HG02981 (cell line): Measurements from ENCODE around the gene GRAMD4.

ENCODE experiments used
- ATAC-seq: cut with Tn5 transposase; IDR thresholded peaks from one replicate; pipeline ENCODE4 v1.9.1; 2021; ENCODE audit warnings: mild to moderate bottlenecking, moderate library complexity; ENCODE audit not compliant: unreplicated experiment

GRAMD4 gene

DNA sequence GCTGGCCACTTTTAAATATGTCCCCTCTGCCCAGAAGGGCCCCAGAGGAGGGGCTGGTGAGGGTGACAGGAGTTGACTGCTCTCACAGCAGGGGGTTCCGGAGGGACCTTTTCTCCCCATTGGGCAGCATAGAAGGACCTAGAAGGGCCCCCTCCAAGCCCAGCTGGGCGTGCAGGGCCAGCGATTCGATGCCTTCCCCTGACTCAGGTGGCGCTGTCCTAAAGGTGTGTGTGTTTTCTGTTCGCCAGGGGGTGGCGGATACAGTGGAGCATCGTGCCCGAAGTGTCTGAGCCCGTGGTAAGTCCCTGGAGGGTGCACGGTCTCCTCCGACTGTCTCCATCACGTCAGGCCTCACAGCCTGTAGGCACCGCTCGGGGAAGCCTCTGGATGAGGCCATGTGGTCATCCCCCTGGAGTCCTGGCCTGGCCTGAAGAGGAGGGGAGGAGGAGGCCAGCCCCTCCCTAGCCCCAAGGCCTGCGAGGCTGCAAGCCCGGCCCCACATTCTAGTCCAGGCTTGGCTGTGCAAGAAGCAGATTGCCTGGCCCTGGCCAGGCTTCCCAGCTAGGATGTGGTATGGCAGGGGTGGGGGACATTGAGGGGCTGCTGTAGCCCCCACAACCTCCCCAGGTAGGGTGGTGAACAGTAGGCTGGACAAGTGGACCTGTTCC is 46.5 kb downstream of the GRAMD4 start:
- ATAC-seq, result no peak

DNA sequence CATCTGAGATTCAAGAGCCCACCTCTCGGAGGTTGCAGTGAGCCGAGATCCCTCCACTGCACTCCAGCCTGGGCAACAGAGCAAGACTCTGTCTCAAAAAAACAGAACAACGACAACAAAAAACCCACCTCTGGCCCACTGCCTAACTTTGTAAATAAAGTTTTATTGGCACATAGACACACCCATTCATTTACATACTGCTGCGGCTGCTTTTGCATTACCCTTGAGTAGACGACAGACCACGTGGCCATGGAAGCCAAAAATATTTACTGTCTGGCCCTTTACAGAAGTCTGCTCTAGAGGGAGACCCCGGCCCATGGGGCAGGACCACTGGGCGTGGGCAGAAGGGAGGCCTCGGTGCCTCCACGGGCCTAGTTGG is 47.0 kb downstream of the GRAMD4 start:
- ATAC-seq, result no peak

DNA sequence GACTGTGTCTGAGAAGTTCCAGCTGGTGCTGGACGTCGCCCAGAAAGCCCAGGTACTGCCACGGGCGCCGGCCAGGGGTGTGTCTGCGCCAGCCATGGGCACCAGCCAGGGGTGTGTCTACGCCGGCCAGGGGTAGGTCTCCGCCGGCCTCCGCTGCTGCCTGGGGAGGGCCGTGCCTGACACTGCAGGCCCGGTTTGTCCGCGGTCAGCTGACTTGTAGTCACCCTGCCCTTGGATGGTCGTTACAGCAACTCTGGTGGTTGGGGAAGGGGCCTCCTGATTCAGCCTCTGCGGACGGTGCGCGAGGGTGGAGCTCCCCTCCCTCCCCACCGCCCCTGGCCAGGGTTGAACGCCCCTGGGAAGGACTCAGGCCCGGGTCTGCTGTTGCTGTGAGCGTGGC is 47.9 kb downstream of the GRAMD4 start:
- no peak for ATAC-seq

DNA sequence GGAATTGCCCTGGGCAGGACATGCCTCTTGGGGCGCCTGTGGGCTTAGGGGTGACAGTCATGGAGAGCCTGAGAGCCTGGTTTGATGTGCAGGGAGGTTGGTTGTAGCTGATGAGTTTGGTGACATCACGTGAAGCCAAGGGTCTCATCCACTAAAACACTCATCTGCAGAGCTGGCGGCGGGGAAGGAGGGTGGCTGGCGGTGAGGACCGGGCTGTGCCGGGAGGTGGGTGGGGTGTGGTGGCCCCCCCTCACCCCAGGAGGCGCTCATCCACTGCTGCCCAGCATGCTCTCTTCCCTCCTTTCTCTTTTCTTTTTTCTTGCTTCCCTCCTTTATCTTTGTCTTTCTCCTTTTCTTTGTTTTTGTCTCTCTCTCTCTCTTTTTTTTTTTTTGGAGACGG is 49.0 kb downstream of the GRAMD4 start:
- no peak for ATAC-seq

DNA sequence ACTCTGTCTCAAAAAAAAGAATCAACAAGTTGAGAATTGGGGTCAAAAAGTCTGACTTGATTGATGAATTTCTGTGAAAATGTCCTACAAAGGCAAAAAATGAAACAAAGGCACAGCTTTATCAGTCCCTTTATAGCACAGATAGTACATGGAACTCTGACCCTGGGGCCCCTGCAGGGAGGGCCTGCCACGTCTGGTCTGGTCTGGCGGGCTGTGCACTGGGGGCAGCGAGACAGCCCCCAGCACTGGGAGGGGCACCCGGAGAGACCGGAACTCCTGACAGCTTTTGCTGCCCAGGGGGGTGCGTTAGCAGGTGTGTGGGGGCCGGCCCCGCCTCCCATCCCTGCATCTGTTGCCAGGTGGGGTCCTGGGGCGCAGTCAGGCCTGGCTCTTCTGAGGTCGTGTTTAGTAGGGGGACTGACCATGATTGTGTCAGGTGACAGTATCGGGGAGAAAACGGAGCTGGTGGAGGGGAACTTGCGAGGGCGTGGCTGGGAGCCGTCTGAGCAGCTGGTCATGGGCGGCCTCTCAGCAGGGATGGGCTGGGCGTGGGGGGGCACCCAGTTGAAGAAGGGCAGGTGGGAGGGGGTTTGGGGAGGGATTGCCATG is 51.7 kb downstream of the GRAMD4 start:
- ATAC-seq, result no peak

DNA sequence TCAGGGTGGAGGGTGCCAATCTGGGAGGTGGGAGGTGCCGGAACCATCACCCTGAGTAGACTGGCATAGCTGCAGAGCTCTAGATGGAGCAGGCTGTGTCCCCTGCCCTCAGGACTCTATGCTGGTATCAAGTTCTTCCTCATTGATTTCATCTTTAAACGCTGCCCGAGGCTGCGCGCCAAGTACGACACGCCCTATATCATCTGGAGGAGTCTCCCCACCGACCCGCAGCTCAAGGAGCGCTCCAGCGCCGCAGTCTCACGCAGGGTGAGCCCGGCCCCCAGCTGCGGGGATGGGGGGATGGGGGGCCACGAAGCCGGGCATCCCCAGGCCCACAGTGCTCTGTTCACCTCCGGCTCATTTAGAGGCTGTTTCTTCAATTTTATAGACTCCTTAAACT is 52.5 kb downstream of the GRAMD4 start:
- no peak for ATAC-seq

DNA sequence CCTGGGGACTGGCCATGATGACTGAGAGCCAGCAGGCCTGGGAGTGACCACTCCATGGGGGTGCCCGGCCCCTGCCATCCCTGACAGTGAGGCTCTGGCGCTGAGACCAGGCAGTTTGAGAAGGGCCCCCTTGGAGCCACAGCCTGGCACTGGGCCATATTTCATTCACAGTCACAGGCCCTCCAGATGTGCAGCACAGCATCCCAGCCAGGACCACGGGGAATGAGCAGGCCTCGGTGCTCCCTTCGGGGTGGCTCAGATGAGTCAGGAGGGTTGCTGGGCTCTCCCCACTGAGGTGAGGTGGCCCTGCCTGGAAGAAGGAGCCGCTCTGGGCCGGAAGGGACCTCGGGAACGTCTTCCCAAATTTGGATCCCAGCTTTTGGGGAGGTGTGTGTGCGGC is 53.0 kb downstream of the GRAMD4 start:
- no peak for ATAC-seq

DNA sequence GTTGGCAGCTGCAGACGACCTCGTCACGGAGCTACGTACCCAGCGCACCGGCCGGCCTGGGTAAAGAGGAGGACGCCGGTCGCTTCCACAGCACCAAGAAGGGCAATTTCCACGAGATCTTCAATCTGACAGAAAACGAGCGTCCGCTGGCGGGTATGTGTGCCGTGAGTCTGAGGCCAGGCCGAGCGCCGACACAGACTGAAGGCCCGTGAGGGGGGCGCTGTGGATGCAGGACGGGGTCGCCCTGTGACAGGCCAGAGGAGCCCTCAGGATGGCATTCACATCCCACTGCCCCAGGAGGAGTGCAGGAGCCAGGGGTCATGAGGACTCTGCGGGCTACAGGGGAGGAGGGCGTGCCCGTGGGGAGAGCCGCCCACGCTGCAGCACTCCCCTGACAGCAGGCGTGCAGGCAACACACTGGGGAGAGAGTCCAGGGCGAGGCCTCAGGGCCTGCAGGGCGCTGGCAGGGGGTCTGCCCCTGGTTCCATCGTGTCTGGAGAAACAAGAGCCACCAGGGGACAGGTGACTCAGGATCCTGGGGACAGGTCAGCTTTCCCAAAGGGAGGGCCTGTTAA is 53.6 kb downstream of the GRAMD4 start:
- no peak for ATAC-seq

DNA sequence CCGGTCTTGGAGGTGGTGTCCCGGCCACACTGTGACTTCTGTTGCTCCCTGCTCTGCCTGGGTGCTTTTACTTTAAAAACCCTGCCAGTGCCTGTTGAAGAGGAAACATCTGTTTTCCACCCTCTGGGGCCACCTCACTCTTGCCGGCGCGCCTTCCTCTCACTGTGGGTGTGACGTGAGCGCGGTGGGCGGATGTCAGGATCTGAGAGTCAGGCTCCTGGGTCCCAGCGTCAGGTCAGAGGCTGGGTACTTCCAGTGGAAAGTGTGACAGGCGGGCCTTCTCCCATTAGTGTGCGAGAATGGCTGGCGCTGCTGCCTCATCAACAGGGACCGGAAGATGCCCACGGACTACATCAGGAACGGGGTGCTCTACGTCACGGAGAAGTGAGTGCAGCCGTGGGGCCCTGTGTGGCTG is 54.2 kb downstream of the GRAMD4 start:
- no peak for ATAC-seq

DNA sequence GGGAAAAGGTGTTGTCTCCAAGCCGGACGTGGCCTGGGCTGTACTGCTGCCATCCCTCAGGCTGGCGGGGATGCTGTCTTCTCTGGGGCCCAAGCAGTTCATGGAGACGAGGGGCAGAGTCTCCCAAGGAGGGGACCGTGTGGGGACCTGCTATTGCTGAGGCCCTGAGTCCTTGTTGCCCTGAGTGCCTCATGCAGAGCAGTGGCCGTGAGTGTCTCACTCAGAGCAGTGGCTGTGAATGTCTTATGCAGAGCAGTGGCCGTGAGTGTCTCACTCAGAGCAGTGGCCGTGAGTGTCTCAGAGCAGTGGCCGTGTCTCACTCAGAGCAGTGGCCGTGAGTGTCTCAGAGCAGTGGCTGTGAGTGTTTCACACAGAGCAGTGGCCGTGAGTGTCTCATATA is 54.7 kb downstream of the GRAMD4 start:
- no peak for ATAC-seq

DNA sequence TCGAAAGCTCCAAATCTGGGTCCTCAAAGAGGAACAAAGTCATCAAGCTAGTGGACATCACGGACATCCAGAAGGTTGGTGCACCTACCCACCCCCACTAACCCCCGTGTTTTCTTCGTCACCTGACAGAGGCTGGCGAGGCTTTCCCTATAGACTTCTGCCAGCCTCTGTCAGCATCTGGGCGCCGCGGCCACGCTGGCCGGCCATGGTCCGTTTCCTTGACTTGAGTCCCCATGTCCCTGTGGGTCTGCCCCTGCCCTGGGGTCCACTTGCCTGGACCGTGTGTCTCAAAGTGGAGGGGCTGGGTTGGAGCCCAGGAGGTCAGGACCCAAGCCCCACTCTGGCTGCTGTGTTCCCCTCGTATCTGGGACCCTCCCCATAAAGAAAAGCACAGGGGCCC is 55.3 kb downstream of the GRAMD4 start:
- ATAC-seq, result no peak

DNA sequence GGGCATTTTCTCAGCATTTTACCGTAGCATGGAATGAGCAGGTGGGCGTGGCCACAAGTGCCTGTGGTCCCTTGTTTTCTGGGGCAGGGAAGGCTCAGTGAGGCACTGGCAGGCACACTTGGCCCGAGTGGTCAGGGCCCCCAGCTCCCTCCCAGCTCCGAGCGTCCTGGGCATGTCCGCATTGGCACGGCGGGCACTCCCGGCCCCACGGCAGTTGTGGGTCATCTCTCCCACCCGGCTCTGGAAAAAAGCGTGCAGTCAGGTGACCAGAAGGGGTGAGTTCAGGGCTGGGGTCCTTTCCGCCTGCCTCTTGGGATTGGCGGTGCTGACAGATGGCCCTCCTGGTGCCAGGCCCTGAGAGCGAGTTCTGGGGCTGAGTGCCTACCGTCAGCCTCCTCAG is 55.8 kb downstream of the GRAMD4 start:
- ATAC-seq, result no peak

DNA sequence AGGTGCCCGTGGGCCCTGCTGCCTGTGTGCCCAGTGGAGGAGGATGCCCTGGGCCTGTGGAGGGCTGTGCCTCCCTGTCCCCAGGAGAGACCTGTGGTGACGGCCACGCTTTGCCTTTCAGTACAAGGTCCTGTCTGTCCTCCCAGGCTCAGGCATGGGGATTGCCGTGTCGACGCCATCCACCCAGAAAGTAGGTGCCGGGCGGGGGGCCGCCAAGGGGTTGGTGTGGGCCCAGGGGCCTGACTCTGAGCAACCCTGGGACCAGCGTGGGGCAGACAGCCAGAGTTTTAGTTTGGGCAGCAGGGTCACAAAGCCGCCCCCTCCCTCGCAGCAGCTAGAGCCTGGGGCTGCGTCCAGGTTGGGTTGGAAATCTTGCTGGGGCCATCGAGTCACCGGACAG is 56.3 kb downstream of the GRAMD4 start:
- no peak for ATAC-seq

DNA sequence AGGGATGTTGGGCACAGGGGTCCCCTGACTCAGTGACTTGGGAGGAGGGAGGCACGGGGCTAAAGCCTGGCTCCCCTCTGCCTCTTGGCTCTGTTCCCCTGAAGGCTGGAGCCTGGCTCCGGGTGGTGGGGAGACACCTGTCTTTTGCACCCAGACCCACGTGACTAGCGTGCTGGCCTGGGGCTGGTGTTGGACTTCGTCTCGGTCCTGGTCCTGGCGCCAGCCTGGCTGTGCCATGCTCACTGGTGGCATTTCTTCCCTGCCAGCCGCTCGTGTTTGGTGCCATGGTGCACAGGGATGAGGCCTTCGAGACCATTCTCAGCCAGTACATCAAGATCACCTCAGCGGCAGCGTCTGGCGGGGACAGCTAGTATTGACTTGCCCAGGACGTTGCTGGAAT is 56.7 kb downstream of the GRAMD4 start:
- ATAC-seq, result no peak

DNA sequence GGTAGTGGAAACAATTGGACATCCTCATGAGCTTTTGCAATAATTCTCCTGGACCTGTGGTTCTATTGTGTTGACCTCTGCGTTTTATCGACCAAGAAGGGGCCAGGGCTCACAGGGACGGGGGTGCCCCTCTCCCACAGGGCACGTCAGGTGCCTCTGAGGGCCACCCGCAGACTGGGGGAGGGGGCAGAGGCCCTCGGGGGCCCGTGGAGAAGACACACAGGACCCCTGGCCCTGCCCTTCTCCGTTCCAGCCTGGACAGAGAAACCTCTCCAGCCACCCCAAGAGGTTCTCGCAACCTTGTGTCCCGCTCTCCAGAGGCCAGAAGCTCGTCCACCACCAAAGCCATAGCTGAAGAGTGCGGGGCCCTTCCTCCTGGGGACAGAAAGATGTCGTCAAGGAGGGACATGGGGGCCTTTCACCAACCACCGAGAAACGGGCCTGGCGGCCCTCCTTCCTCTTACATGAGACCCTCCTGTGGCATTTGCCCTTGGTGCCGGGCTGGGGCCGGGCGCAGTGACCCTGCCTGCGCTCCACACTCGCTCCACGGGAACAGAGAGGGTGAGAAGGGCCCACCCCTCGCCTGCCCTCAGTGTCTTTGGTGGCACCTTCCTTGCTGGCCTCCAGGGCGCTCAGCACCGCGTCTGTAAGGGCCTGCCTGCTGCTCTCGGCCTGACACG is 57.3 kb downstream of the GRAMD4 start:
- ATAC-seq, result no peak

DNA sequence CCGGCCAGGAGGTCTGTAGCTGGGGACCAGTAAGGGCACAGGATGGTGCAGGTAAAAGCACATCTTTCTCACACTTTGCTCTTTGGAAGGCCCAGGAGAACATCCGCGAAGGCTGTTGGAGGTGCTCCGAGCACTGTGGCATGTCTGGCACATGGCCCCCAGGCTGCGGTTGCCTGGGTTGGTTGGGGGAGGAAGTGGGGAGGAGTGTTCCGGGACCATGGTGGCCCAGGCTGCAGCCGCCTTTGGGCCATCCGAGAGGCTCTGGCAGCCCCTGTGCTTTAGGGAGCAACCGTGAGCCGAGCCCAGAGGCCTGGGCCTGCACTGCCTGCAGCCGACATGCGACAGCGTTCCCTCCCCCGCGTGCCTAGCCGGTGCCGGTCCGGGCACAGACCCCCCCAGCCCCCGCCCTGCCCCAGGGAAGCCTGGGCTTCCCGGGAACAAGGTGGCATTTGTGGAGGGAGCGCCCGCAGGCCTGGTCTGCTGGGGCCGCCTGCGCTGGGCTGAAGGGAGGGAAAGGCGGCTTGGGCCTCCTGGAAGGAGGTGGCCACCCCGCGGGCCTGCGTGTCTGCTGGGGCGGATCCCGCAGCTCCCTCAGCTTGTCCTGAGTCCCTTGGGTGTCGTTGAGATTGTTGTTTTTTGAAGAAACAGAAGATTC is 57.9 kb downstream of the GRAMD4 start:
- ATAC-seq, result no peak

DNA sequence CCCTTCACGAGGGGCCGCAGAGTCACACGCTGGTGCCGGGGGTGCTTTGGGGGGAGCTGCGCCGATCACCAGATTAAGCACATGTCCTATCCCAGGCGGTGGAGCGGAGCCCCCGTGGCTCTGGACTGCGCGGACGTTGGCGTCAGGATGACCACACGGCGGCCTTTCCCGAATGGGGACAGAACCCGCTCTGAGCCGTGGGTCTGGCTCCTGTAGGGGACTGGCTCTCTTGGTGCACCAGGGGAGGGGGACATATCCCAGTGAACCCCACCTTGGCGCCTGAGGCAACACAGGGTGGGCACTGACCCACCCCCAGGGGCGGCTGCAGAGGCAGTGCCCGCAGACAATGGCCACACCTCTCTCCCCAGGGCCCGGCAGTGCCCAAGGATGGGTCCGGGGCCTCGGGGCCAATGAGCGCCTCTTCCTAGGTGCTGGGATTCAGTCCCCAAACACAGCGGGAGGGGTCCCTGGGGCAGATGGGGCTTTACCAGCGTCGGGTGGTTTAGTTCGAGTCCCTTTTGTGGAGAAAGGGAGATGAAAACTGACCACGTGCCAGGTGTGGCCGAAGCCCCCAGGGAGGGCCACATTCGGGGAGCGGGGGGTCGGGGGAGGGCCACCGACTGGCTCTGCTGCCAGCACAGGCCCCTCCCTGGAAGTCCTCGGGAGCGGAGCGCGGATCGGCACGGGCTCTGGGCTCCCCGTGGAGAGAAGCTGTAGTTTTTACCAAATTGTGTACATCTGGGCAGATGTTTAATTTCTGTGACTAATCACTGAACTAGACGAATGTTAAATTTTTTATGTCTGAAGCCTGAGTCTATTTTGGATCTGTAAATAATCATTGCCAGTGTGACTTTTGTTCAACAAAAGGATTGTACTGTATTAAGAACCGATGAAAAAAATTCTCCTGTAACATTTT is 58.9 kb downstream of the GRAMD4 start:
- no peak for ATAC-seq

DNA sequence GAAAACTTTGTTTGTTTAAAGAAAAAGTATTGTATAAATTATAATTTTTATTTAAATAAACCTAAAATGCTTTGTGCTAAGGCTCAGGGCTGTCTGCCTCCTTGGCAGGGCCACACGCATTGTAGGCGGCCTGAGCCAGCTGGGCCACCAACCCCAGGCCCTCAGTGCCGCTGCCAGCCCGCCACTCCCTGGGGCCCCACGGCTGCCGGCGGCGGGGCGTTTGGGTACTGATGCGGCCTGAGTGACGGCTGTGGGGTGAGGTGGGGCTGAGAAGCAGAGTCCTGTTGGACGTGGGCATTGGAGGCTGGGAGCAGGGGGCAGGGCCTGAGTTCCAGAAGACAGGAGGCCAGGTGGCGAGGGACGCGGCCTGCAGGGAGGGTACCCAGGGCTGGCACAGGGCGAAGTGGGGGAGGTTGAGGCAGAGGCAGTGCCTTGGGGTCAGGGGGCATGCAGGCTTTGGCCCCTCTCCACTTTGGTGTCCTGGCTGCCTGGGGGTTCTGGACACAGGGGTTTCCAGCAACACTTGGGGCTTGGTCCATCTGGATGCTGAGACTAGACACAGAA is 59.6 kb downstream of the GRAMD4 start:
- ATAC-seq, result no peak

DNA sequence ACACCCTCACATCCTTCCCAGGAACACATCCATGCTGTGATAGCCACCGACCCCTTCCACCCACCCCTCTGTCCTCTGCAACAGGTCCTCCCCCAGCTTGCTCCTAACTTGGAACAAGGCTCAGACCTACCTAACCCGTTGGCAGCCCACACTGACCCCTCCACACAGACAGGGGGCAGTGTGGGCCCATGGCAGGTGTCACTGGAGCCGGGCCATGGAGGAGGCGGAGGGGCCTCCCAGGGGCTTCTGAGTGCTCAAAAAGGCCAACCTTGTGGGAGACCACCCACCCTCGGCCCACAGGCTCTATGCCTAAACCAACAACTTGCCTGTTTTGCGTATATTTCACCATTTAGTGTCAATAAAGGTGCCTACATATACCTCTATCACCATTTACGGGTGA is 60.8 kb downstream of the GRAMD4 start:
- no peak for ATAC-seq

DNA sequence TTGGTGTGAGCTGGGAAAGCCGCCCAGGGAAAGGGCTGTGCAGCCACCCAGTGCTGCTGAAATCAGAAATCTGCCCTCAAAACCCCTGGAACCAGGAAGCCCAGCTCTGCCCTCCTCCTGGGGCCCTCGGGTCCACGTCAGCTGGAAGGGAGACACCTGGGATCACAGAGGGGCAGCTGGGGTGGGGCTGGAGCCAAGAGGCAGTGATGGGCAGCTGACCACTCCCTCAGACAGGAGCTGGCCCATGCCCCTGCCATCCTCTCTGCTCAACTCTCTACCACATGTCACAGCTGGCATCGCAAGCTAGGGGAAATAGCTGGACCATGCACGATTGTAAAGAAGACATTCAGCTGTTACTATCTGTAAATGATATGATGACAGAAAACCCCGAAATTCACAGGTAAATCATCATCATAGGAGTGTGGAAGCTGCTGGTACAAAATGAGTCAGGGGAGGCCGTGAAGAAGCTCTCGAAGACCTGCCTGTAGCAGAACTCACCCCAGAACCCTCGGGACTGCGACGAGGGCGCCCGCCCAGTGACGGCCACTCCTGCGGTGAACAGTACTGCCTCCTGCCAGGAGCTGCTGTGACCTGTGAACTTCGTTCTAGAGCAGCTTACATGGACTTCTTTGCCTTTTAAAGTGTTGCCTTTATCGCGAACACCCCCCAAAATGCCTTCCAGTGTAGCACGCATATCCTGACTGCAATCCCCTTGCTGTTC is 62.0 kb downstream of the GRAMD4 start:
- ATAC-seq, result no peak
